Endothelial cell of umbilical vein (primary cell): ENCODE measurements around the gene SDF2.

Source experiments
- CTCF ChIP-seq, 2 donors: IDR thresholded peaks; 1 replicate in 1 of 2; 2 replicates in 1 of 2; pipeline ENCODE4 v1.5.1; 2011; ENCODE audit warnings: low read length in 2 of 2, mild to moderate bottlenecking in 2 of 2, moderate library complexity in 2 of 2, control low read depth in 1 of 2, inconsistent platforms in 1 of 2, low read depth in 1 of 2; ENCODE audit not compliant: insufficient read depth in 1 of 2; ENCODE audit errors: extremely low read depth in 1 of 2
- EZH2 ChIP-seq: IDR thresholded peaks from 2 replicates; pipeline ENCODE4 v1.6.1; 2012; ENCODE audit warnings: borderline replicate concordance, low read depth, mild to moderate bottlenecking, moderate library complexity, low read length, inconsistent platforms; ENCODE audit not compliant: severe bottlenecking
- POLR2A ChIP-seq: IDR thresholded peaks from 2 replicates; pipeline ENCODE4 v1.6.1; 2012; ENCODE audit warnings: low read depth, mild to moderate bottlenecking, control low read depth, low read length
- TF ChIP-seq, protein P1 (sequence below): IDR thresholded peaks from 2 replicates; pipeline ENCODE4 v1.6.1; 2011; ENCODE audit not compliant: insufficient read depth, insufficient read length

GRCh38 chr17:28641579-28641978 lies 20.1 kb downstream of the SDF2 start:
- TF ChIP-seq CTCF (IDR thresholded peaks at IDR 0.05; ENCODE audit: extremely low read depth in 1 of 2, insufficient read depth in 1 of 2, low read depth in 1 of 2, low read length in 2 of 2): no peak
- no peak for TF ChIP-seq POLR2A
- TF ChIP-seq EZH2: no peak
- TF ChIP-seq, protein P1, sequence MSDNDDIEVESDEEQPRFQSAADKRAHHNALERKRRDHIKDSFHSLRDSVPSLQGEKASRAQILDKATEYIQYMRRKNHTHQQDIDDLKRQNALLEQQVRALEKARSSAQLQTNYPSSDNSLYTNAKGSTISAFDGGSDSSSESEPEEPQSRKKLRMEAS: no peak
